ENCODE results near the gene HLA-B.

HLA-B gene

GRCh38 chr6:31365864-31366263, 8.9 kb upstream of the HLA-B start:
- TF ChIP-seq ARNTL (CRISPR knock-in tag; IDR thresholded peaks at IDR 0.05; ENCODE audit: borderline replicate concordance, low read depth), result no peak
- TF ChIP-seq CSDC2 (CRISPR knock-in tag; IDR thresholded peaks at IDR 0.05), result no peak
- TF ChIP-seq TSHZ2 (CRISPR knock-in tag; IDR thresholded peaks at IDR 0.05), result no peak
- no peak for TF ChIP-seq CREB5 (CRISPR knock-in tag; IDR thresholded peaks at IDR 0.05; ENCODE audit: low read depth)
- no peak for TF ChIP-seq ZC3H10 (CRISPR knock-in tag; IDR thresholded peaks at IDR 0.05)
- no peak for TF ChIP-seq PATZ1 (CRISPR knock-in tag; IDR thresholded peaks at IDR 0.05; ENCODE audit: borderline replicate concordance)
- TF ChIP-seq SNAI2 (CRISPR knock-in tag; IDR thresholded peaks at IDR 0.05), result no peak
- TF ChIP-seq ZFP30 (CRISPR knock-in tag; IDR thresholded peaks at IDR 0.05), result no peak
- TF ChIP-seq TCF4 (CRISPR knock-in tag; IDR thresholded peaks at IDR 0.05; ENCODE audit: borderline replicate concordance), result no peak
- no peak for TF ChIP-seq ZNF565 (CRISPR knock-in tag; conservative IDR thresholded peaks at IDR 0.05; ENCODE audit: low read depth)
- no peak for TF ChIP-seq TOX (CRISPR knock-in tag; IDR thresholded peaks at IDR 0.05; ENCODE audit: borderline replicate concordance)
- no peak for TF ChIP-seq RARB (CRISPR knock-in tag; IDR thresholded peaks at IDR 0.05)
- no peak for TF ChIP-seq ISL1 (CRISPR knock-in tag; IDR thresholded peaks at IDR 0.05)
- no peak for TF ChIP-seq PPARA (CRISPR knock-in tag; IDR thresholded peaks at IDR 0.05; ENCODE audit: borderline replicate concordance)
- TF ChIP-seq ZFP3 (CRISPR knock-in tag; IDR thresholded peaks at IDR 0.05), result no peak
- TF ChIP-seq ZNF70 (CRISPR knock-in tag; IDR thresholded peaks at IDR 0.05), result no peak
- no peak for TF ChIP-seq CSRNP3 (CRISPR knock-in tag; IDR thresholded peaks at IDR 0.05)
- no peak for TF ChIP-seq BACH2 (CRISPR knock-in tag; IDR thresholded peaks at IDR 0.05; ENCODE audit: borderline replicate concordance)
- no peak for TF ChIP-seq OSR1 (CRISPR knock-in tag; IDR thresholded peaks at IDR 0.05)
- no peak for ATAC-seq

GRCh38 chr6:31363811-31364210, 6.8 kb upstream of the HLA-B start:
- no peak for ATAC-seq
- no peak for TF ChIP-seq ZNF70 (CRISPR knock-in tag; IDR thresholded peaks at IDR 0.05)
- no peak for TF ChIP-seq BACH2 (CRISPR knock-in tag; IDR thresholded peaks at IDR 0.05; ENCODE audit: borderline replicate concordance)
- TF ChIP-seq GLIS3 (CRISPR knock-in tag; IDR thresholded peaks at IDR 0.05), result no peak
- no peak for TF ChIP-seq ZNF8 (CRISPR knock-in tag; IDR thresholded peaks at IDR 0.05)
- TF ChIP-seq CREB5 (CRISPR knock-in tag; IDR thresholded peaks at IDR 0.05; ENCODE audit: low read depth), result no peak
- no peak for TF ChIP-seq ZNF565 (CRISPR knock-in tag; conservative IDR thresholded peaks at IDR 0.05; ENCODE audit: low read depth)
- no peak for TF ChIP-seq ZC3H10 (CRISPR knock-in tag; IDR thresholded peaks at IDR 0.05)
- no peak for TF ChIP-seq TSHZ2 (CRISPR knock-in tag; IDR thresholded peaks at IDR 0.05)
- TF ChIP-seq TCF4 (CRISPR knock-in tag; IDR thresholded peaks at IDR 0.05; ENCODE audit: borderline replicate concordance), result no peak

All from SK-N-SH treated with all-trans-retinoic acid at 6 μM for 48 hours (cell line).